ENCODE results near the gene EPB41.
A peak's percentile ranks its signal among the peaks of the same experiment; 100 is the strongest.
"Not testable (repeated sequence)": the region's sequence is repeated elsewhere in the genome, so short reads cannot be mapped to it uniquely, and the experiment has no call there.

Gene EPB41

GRCh38 chr1:29136391-29136915 lies 222.1 kb downstream of the EPB41 start:
- no peak overlapping the region for H3K4me3 Mint-ChIP-seq
- ATAC-seq (replicated peaks) (no peak), DNase-seq (no peak)
- no peaks in the 10 kb centered on the region for H3K9me3 Mint-ChIP-seq
- peaks cover 0 to 3% of the 10 kb centered on the region in 2 donors for H3K4me1 Mint-ChIP-seq (ENCODE audit: low read depth in 2 of 2)
- peaks cover 5% of the 10 kb centered on the region for H3K36me3 Mint-ChIP-seq (ENCODE audit: insufficient read depth)
- no peak overlapping the region for H3K27ac Mint-ChIP-seq
- peaks cover 10 to 15% of the 10 kb centered on the region in 2 donors for H3K27me3 Mint-ChIP-seq

- H3K36me3 Mint-ChIP-seq (ENCODE audit: insufficient read depth), result peaks cover 21% of the 10 kb centered on the region
- peaks cover 0 to 5% of the 10 kb centered on the region in 2 donors for H3K4me1 Mint-ChIP-seq (ENCODE audit: low read depth in 2 of 2)
- no peak for ATAC-seq (replicated peaks)
- H3K27me3 Mint-ChIP-seq, result no peaks in the 10 kb centered on the region
- H3K27ac Mint-ChIP-seq, result no peak overlapping the region
- H3K9me3 Mint-ChIP-seq, result no peaks in the 10 kb centered on the region
- DNase-seq, result no peak
- no peak overlapping the region for H3K4me3 Mint-ChIP-seq
Observed at GRCh38 chr1:29142714-29143113, 228.3 kb downstream of the EPB41 start.

GRCh38 chr1:29144178-29144577 lies 229.8 kb downstream of the EPB41 start:
- no peak overlapping the region for H3K27ac Mint-ChIP-seq

GRCh38 chr1:29145739-29146437 lies 231.5 kb downstream of the EPB41 start:
- Mint-ChIP-seq H3K4me3 (no peak overlapping the region), H3K9me3 (no peaks in the 10 kb centered on the region), H3K27ac (no peak overlapping the region), H3K4me1 (ENCODE audit: low read depth in 2 of 2) (peaks cover 0 to 5% of the 10 kb centered on the region in 2 donors), H3K27me3 (no peaks in the 10 kb centered on the region), H3K36me3 (ENCODE audit: insufficient read depth) (peaks cover 53% of the 10 kb centered on the region)
- DNase-seq, result no peak
- ATAC-seq (replicated peaks), result no peak

More at GRCh38 chr1:29144178-29144577, 229.8 kb downstream of the EPB41 start:
- peaks cover 0 to 5% of the 10 kb centered on the region in 2 donors for H3K4me1 Mint-ChIP-seq (ENCODE audit: low read depth in 2 of 2)
- H3K36me3 Mint-ChIP-seq (ENCODE audit: insufficient read depth), result peaks cover 36% of the 10 kb centered on the region
- no peak for DNase-seq
- no peak overlapping the region for H3K4me3 Mint-ChIP-seq
- no peaks in the 10 kb centered on the region for H3K9me3 Mint-ChIP-seq
- no peak for ATAC-seq (replicated peaks)
- H3K27me3 Mint-ChIP-seq, result no peaks in the 10 kb centered on the region

- ATAC-seq (replicated peaks) (no peak), DNase-seq (no peak)
- H3K9me3 Mint-ChIP-seq, result no peaks in the 10 kb centered on the region
- peaks cover 82% of the 10 kb centered on the region for H3K36me3 Mint-ChIP-seq (ENCODE audit: insufficient read depth)
- no peaks in the 10 kb centered on the region for H3K27me3 Mint-ChIP-seq
- H3K27ac Mint-ChIP-seq, result peak overlapping the region in 1 of 2 donors; percentile 80
- peaks cover 0 to 5% of the 10 kb centered on the region in 2 donors for H3K4me1 Mint-ChIP-seq (ENCODE audit: low read depth in 2 of 2)
- no peak overlapping the region for H3K4me3 Mint-ChIP-seq
Observed at GRCh38 chr1:29148656-29149491, 234.5 kb downstream of the EPB41 start.

- peaks cover 97% of the 10 kb centered on the region for H3K36me3 Mint-ChIP-seq (ENCODE audit: insufficient read depth)
- not testable (repeated sequence) for H3K4me3 Mint-ChIP-seq; H3K9me3 Mint-ChIP-seq; H3K27ac Mint-ChIP-seq; DNase-seq; H3K4me1 Mint-ChIP-seq (ENCODE audit: low read depth in 2 of 2); H3K27me3 Mint-ChIP-seq; ATAC-seq (replicated peaks)
Observed at GRCh38 chr1:29150346-29150745, 236.0 kb downstream of the EPB41 start.

GRCh38 chr1:29152046-29152805 lies 237.9 kb downstream of the EPB41 start:
- Mint-ChIP-seq H3K4me1 (ENCODE audit: low read depth in 2 of 2) (no peaks in the 10 kb centered on the region), H3K4me3 (no peak overlapping the region), H3K36me3 (ENCODE audit: insufficient read depth) (peaks cover 100% of the 10 kb centered on the region), H3K27me3 (no peaks in the 10 kb centered on the region), H3K9me3 (no peaks in the 10 kb centered on the region), H3K27ac (no peak overlapping the region)
- ATAC-seq (replicated peaks), result no peak
- DNase-seq, result no peak

GRCh38 chr1:29156543-29157268 lies 242.3 kb downstream of the EPB41 start:
- H3K9me3 Mint-ChIP-seq, result no peaks in the 10 kb centered on the region
- no peak overlapping the region for H3K4me3 Mint-ChIP-seq
- H3K27ac Mint-ChIP-seq, result peak overlapping the region in 1 of 2 donors; percentile 35
- peaks cover 89% of the 10 kb centered on the region for H3K36me3 Mint-ChIP-seq (ENCODE audit: insufficient read depth)
- no peaks in the 10 kb centered on the region for H3K4me1 Mint-ChIP-seq (ENCODE audit: low read depth in 2 of 2)
- DNase-seq (no peak), ATAC-seq (replicated peaks) (no peak)
- H3K27me3 Mint-ChIP-seq, result no peaks in the 10 kb centered on the region

GRCh38 chr1:29157269-29157601 lies 242.9 kb downstream of the EPB41 start:
- H3K27ac Mint-ChIP-seq, result no peak overlapping the region
- H3K4me1 Mint-ChIP-seq (ENCODE audit: low read depth in 2 of 2), result peaks cover under 1% of the 10 kb centered on the region in 2 donors
- no peak for ATAC-seq (replicated peaks)
- H3K36me3 Mint-ChIP-seq (ENCODE audit: insufficient read depth), result peaks cover 86% of the 10 kb centered on the region
- no peaks in the 10 kb centered on the region for H3K27me3 Mint-ChIP-seq
- no peak overlapping the region for H3K4me3 Mint-ChIP-seq
- no peak for DNase-seq
- no peaks in the 10 kb centered on the region for H3K9me3 Mint-ChIP-seq

GRCh38 chr1:29159773-29160172 lies 245.4 kb downstream of the EPB41 start:
- Mint-ChIP-seq H3K4me3 (no peak overlapping the region), H3K4me1 (ENCODE audit: low read depth in 2 of 2) (peaks cover 13 to 21% of the 10 kb centered on the region in 2 donors)
- no peak for ATAC-seq (replicated peaks)

GRCh38 chr1:29162025-29162424 lies 247.7 kb downstream of the EPB41 start:
- Mint-ChIP-seq H3K9me3 (no peaks in the 10 kb centered on the region), H3K4me1 (ENCODE audit: low read depth in 2 of 2) (peaks cover 30 to 41% of the 10 kb centered on the region in 2 donors), H3K36me3 (ENCODE audit: insufficient read depth) (peaks cover 56% of the 10 kb centered on the region), H3K4me3 (peak overlapping the region in 1 of 2 donors; percentile 41), H3K27me3 (no peaks in the 10 kb centered on the region), H3K27ac (peak overlapping the region; percentile 62 to 89)
- no peak for DNase-seq
- ATAC-seq (replicated peaks), result peak; percentile 8

More at GRCh38 chr1:29159773-29160172, 245.4 kb downstream of the EPB41 start:
- no peak overlapping the region for H3K27ac Mint-ChIP-seq
- no peaks in the 10 kb centered on the region for H3K27me3 Mint-ChIP-seq
- no peaks in the 10 kb centered on the region for H3K9me3 Mint-ChIP-seq
- DNase-seq, result no peak
- peaks cover 68% of the 10 kb centered on the region for H3K36me3 Mint-ChIP-seq (ENCODE audit: insufficient read depth)

GRCh38 chr1:29162476-29163138 lies 248.2 kb downstream of the EPB41 start:
- Mint-ChIP-seq H3K36me3 (ENCODE audit: insufficient read depth) (peaks cover 56% of the 10 kb centered on the region), H3K27me3 (no peaks in the 10 kb centered on the region), H3K27ac (peak overlapping the region; percentile 52 to 62), H3K9me3 (no peaks in the 10 kb centered on the region), H3K4me1 (ENCODE audit: low read depth in 2 of 2) (peaks cover 31 to 47% of the 10 kb centered on the region in 2 donors), H3K4me3 (no peak overlapping the region)
- DNase-seq, result no peak
- ATAC-seq (replicated peaks), result no peak

Data from effector memory CD8-positive, alpha-beta T cell (primary cell).